ENCODE data around the gene NIPAL4. TPM values are rescaled to one million over a fixed set of nuclear protein-coding genes. Genes with fewer than 3 reads are reported as not detected.

NIPAL4 gene
- total RNA-seq, 1 donor from 2014 or later, result 10.8 TPM

GRCh38 chr5:157468293-157468965, 8.4 kb downstream of the NIPAL4 start:
- no peak overlapping the region for H3K9ac ChIP-seq (ENCODE audit: low read length)
- H3K4me3 Mint-ChIP-seq (ENCODE audit: unreplicated experiment), result no peak overlapping the region
- H3K4me1 Mint-ChIP-seq (ENCODE audit: low read depth, unreplicated experiment), result peaks cover 29% of the 10 kb centered on the region
- H3K4me2 ChIP-seq (ENCODE audit: low read length), result no peak overlapping the region
- no peak overlapping the region for H2AFZ ChIP-seq (ENCODE audit: low read depth, low read length)
- DNase-seq (ENCODE audit: low read depth) (no peak), FAIRE-seq (no peak)
- H3K27ac ChIP-seq (ENCODE audit: low read depth, low read length), result no peak overlapping the region
- H3K36me3 ChIP-seq (ENCODE audit: insufficient read depth, low read length), result peaks cover 3% of the 10 kb centered on the region
- no peaks in the 10 kb centered on the region for H3K27me3 ChIP-seq (ENCODE audit: insufficient read depth, low read length)
- H3K27ac Mint-ChIP-seq (ENCODE audit: unreplicated experiment), result no peak overlapping the region
- no peaks in the 10 kb centered on the region for H3K9me3 ChIP-seq (ENCODE audit: insufficient read depth, low read depth, low read length)
- peaks cover 21% of the 10 kb centered on the region for H3K4me1 ChIP-seq (ENCODE audit: insufficient read depth, low read length)
- no peaks in the 10 kb centered on the region for H3K79me2 ChIP-seq (ENCODE audit: insufficient read depth, low read length)
- H4K20me1 ChIP-seq (ENCODE audit: insufficient read depth, low read length), result no peaks in the 10 kb centered on the region
- H3K4me3 ChIP-seq (ENCODE audit: insufficient read depth, low read depth, low read length), result no peak overlapping the region
- no peaks in the 10 kb centered on the region for H3K27me3 Mint-ChIP-seq (ENCODE audit: low read depth, unreplicated experiment)
- H3K36me3 Mint-ChIP-seq (ENCODE audit: low read depth, unreplicated experiment), result peaks cover 6% of the 10 kb centered on the region
- no peak for TF ChIP-seq EZH2 (IDR thresholded peaks at IDR 0.05; ENCODE audit: insufficient read depth, low read length)
- no peak for TF ChIP-seq CTCF (IDR thresholded peaks at IDR 0.05; ENCODE audit: insufficient read depth, low read depth, low read length)
- H3K9me3 Mint-ChIP-seq (ENCODE audit: unreplicated experiment), result peaks cover 2% of the 10 kb centered on the region

- TF ChIP-seq EZH2 (IDR thresholded peaks at IDR 0.05; ENCODE audit: insufficient read depth, low read length) (no peak), CTCF (IDR thresholded peaks at IDR 0.05; ENCODE audit: insufficient read depth, low read depth, low read length) (no peak)
- Histone ChIP-seq H3K4me2 (ENCODE audit: low read length) (no peak overlapping the region), H3K4me3 (ENCODE audit: insufficient read depth, low read depth, low read length) (no peak overlapping the region), H3K36me3 (ENCODE audit: insufficient read depth, low read length) (peaks cover 3% of the 10 kb centered on the region), H4K20me1 (ENCODE audit: insufficient read depth, low read length) (no peaks in the 10 kb centered on the region), H3K27me3 (ENCODE audit: insufficient read depth, low read length) (no peaks in the 10 kb centered on the region), H2AFZ (ENCODE audit: low read depth, low read length) (no peak overlapping the region), H3K4me1 (ENCODE audit: insufficient read depth, low read length) (peaks cover 21% of the 10 kb centered on the region), H3K27ac (ENCODE audit: low read depth, low read length) (no peak overlapping the region), H3K9ac (ENCODE audit: low read length) (no peak overlapping the region), H3K9me3 (ENCODE audit: insufficient read depth, low read depth, low read length) (no peaks in the 10 kb centered on the region), H3K79me2 (ENCODE audit: insufficient read depth, low read length) (no peaks in the 10 kb centered on the region)
- Mint-ChIP-seq H3K4me1 (ENCODE audit: low read depth, unreplicated experiment) (peaks cover 29% of the 10 kb centered on the region), H3K27ac (ENCODE audit: unreplicated experiment) (no peak overlapping the region), H3K9me3 (ENCODE audit: unreplicated experiment) (peaks cover 2% of the 10 kb centered on the region), H3K4me3 (ENCODE audit: unreplicated experiment) (no peak overlapping the region), H3K27me3 (ENCODE audit: low read depth, unreplicated experiment) (no peaks in the 10 kb centered on the region), H3K36me3 (ENCODE audit: low read depth, unreplicated experiment) (peaks cover 9% of the 10 kb centered on the region)
- DNase-seq (ENCODE audit: low read depth) (no peak), FAIRE-seq (no peak)
Observed at GRCh38 chr5:157469073-157469472, 9.1 kb downstream of the NIPAL4 start.

GRCh38 chr5:157469687-157470086, 9.7 kb downstream of the NIPAL4 start:
- H3K27ac ChIP-seq (ENCODE audit: low read depth, low read length), result no peak overlapping the region
- H3K4me3 ChIP-seq (ENCODE audit: insufficient read depth, low read depth, low read length), result no peak overlapping the region
- peaks cover 23% of the 10 kb centered on the region for H3K4me1 Mint-ChIP-seq (ENCODE audit: low read depth, unreplicated experiment)
- peaks cover 21% of the 10 kb centered on the region for H3K4me1 ChIP-seq (ENCODE audit: insufficient read depth, low read length)
- FAIRE-seq, result no peak
- H3K27ac Mint-ChIP-seq (ENCODE audit: unreplicated experiment), result no peak overlapping the region
- no peak overlapping the region for H3K9ac ChIP-seq (ENCODE audit: low read length)
- H2AFZ ChIP-seq (ENCODE audit: low read depth, low read length), result no peak overlapping the region
- no peaks in the 10 kb centered on the region for H3K27me3 Mint-ChIP-seq (ENCODE audit: low read depth, unreplicated experiment)
- no peak overlapping the region for H3K4me2 ChIP-seq (ENCODE audit: low read length)
- no peaks in the 10 kb centered on the region for H3K79me2 ChIP-seq (ENCODE audit: insufficient read depth, low read length)
- peaks cover 3% of the 10 kb centered on the region for H3K36me3 ChIP-seq (ENCODE audit: insufficient read depth, low read length)
- no peak for TF ChIP-seq EZH2 (IDR thresholded peaks at IDR 0.05; ENCODE audit: insufficient read depth, low read length)
- no peak for TF ChIP-seq CTCF (IDR thresholded peaks at IDR 0.05; ENCODE audit: insufficient read depth, low read depth, low read length)
- peaks cover 7% of the 10 kb centered on the region for H3K36me3 Mint-ChIP-seq (ENCODE audit: low read depth, unreplicated experiment)
- H3K4me3 Mint-ChIP-seq (ENCODE audit: unreplicated experiment), result no peak overlapping the region
- no peaks in the 10 kb centered on the region for H4K20me1 ChIP-seq (ENCODE audit: insufficient read depth, low read length)
- H3K9me3 ChIP-seq (ENCODE audit: insufficient read depth, low read depth, low read length), result no peaks in the 10 kb centered on the region
- H3K27me3 ChIP-seq (ENCODE audit: insufficient read depth, low read length), result no peaks in the 10 kb centered on the region
- no peak for DNase-seq (ENCODE audit: low read depth)
- H3K9me3 Mint-ChIP-seq (ENCODE audit: unreplicated experiment), result peaks cover 2% of the 10 kb centered on the region

All from astrocyte (in vitro differentiated cells and primary cell).